Stomach (tissue), 4 donors: Measurements from ENCODE around the gene MAGI2.

ENCODE experiments used
- POLR2AphosphoS5 ChIP-seq, 3 donors: sonication (generic); formaldehyde crosslinking; IDR thresholded peaks; one replicate each; pipeline ENCODE4 v1.6.1; 2016; ENCODE audit warnings: antibody characterized with exemption in 3 of 3
- TF ChIP-seq, protein P1 (sequence below), 7 experiments: fragments of 450-650 bp in 4 of 7; fragments of 200-600 bp in 3 of 7; sonication (generic) in 3 of 7; IDR thresholded peaks; one replicate each; pipeline ENCODE4 v1.5.1; 2016 to 2019; ENCODE audit warnings: antibody characterized with exemption in 7 of 7, control low read depth in 2 of 7, mild to moderate bottlenecking in 1 of 7

DNA sequence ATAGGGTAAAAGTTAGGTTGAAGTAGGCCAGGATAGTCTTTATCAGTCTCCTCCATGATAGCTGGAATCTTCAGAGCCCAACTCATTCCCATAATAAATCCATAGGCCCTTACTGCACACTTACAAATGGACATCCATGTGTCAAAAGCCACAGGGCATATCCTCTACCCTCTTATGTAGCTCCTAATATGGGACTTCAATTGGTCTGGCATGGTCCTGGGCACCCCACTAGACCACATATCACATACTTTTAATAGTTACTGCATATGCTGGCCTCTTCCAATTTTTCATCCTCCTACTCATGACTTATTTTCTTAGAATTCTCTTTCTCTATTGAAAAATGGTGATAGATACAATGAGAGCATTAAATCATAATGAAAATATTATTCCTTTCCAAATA is 169.3 kb downstream of the MAGI2 start:
- TF ChIP-seq, protein P1, sequence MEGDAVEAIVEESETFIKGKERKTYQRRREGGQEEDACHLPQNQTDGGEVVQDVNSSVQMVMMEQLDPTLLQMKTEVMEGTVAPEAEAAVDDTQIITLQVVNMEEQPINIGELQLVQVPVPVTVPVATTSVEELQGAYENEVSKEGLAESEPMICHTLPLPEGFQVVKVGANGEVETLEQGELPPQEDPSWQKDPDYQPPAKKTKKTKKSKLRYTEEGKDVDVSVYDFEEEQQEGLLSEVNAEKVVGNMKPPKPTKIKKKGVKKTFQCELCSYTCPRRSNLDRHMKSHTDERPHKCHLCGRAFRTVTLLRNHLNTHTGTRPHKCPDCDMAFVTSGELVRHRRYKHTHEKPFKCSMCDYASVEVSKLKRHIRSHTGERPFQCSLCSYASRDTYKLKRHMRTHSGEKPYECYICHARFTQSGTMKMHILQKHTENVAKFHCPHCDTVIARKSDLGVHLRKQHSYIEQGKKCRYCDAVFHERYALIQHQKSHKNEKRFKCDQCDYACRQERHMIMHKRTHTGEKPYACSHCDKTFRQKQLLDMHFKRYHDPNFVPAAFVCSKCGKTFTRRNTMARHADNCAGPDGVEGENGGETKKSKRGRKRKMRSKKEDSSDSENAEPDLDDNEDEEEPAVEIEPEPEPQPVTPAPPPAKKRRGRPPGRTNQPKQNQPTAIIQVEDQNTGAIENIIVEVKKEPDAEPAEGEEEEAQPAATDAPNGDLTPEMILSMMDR (IDR thresholded peaks at IDR 0.05): no peak
- no peak for TF ChIP-seq POLR2AphosphoS5 (IDR thresholded peaks at IDR 0.05)
